ENCODE measurements around the gene NUP153.

- TF ChIP-seq CTCF (IDR thresholded peaks at IDR 0.05), result no peak
- TF ChIP-seq MYC (IDR thresholded peaks at IDR 0.05; ENCODE audit: borderline replicate concordance, low read length), result no peak
- no peak for TF ChIP-seq POLR2AphosphoS2 (conservative IDR thresholded peaks at IDR 0.05; ENCODE audit: low read length)
- no peak for TF ChIP-seq KDM1A (IDR thresholded peaks at IDR 0.05; ENCODE audit: low read depth)
- no peak for TF ChIP-seq RFX5 (IDR thresholded peaks at IDR 0.05)
- TF ChIP-seq BHLHE40 (IDR thresholded peaks at IDR 0.05; ENCODE audit: low read depth, low read length), result no peak
- no peak for TF ChIP-seq POLR2A (IDR thresholded peaks at IDR 0.05; ENCODE audit: low read length)
Observed at GRCh38 chr6:17638212-17638715, 68.5 kb downstream of the NUP153 start.
